WTC11 (cell line): ENCODE data around the gene SHOC2. TPM values are rescaled to one million over a fixed set of nuclear protein-coding genes. Genes with fewer than 3 reads are reported as not detected.

Source experiments
- ATAC-seq: fragments of 200-7000 bp; cut with Tn5 transposase; 2 replicates; pipeline ENCODE4 v1.10.0; 2021; ENCODE audit warnings: mild to moderate bottlenecking, moderate library complexity
- CTCF ChIA-PET: fragments of 300-600 bp; sonication (Branson Sonifier 250); formaldehyde crosslinking; loops from one replicate; lab custom pipeline; 2021; ENCODE audit warnings: antibody characterized with exemption; lab: Charles Lee
- POLR2A ChIA-PET: fragments of 350-600 bp; sonication (Branson Sonifier 250); formaldehyde crosslinking; loops from one replicate; lab custom pipeline; 2021; ENCODE audit warnings: antibody characterized with exemption; lab: Charles Lee
- DNase-seq: peaks from one replicate; pipeline ENCODE4 v3.0.0; 2021; ENCODE audit warnings: low spot score
- H3K27ac Mint-ChIP-seq: 2 replicates; pipeline ENCODE4 v1.8.0; 2021; ENCODE audit warnings: mixed read lengths
- H3K27me3 Mint-ChIP-seq: 2 replicates; pipeline ENCODE4 v1.8.0; 2021; ENCODE audit warnings: low read depth, mild to moderate bottlenecking, moderate library complexity, mixed read lengths
- H3K36me3 Mint-ChIP-seq: 2 replicates; pipeline ENCODE4 v1.8.0; 2021; ENCODE audit warnings: mixed read lengths
- H3K4me1 Mint-ChIP-seq: 2 replicates; pipeline ENCODE4 v1.8.0; 2022; ENCODE audit warnings: mixed read lengths
- H3K4me3 Mint-ChIP-seq: 2 replicates; pipeline ENCODE4 v1.8.0; 2021; ENCODE audit warnings: mild to moderate bottlenecking, moderate library complexity, mixed read lengths
- H3K9me3 Mint-ChIP-seq: 2 replicates; pipeline ENCODE4 v1.8.0; 2021; ENCODE audit warnings: mixed read lengths
- ATF1 ChIP-seq: sonication (generic); formaldehyde crosslinking; IDR thresholded peaks from 2 replicates; pipeline ENCODE4 v1.8.1; 2023; ENCODE audit warnings: mild to moderate bottlenecking, moderate library complexity, missing genetic modification reagents
- CDX4 ChIP-seq: fragments of 250-450 bp; sonication (Bioruptor Pico); IDR thresholded peaks from 2 replicates; pipeline ENCODE4 v1.9.0; 2021; ENCODE audit warnings: moderate library complexity, mild to moderate bottlenecking, inconsistent platforms, borderline replicate concordance
- E2F4 ChIP-seq: sonication (generic); formaldehyde crosslinking; IDR thresholded peaks from 2 replicates; pipeline ENCODE4 v1.8.1; 2022; ENCODE audit warnings: low read depth, mild to moderate bottlenecking, moderate library complexity, missing genetic modification reagents, borderline replicate concordance
- EMX1 ChIP-seq: fragments of 250-450 bp; sonication (Bioruptor Pico); IDR thresholded peaks from 2 replicates; pipeline ENCODE4 v1.8.0; 2021; ENCODE audit warnings: mild to moderate bottlenecking
- FOXK1 ChIP-seq: sonication (generic); formaldehyde crosslinking; IDR thresholded peaks from 2 replicates; pipeline ENCODE4 v1.8.0; 2022; ENCODE audit warnings: mild to moderate bottlenecking, moderate library complexity, missing genetic modification reagents
- FOXP1 ChIP-seq: sonication (generic); formaldehyde crosslinking; IDR thresholded peaks from 2 replicates; pipeline ENCODE4 v1.8.0; 2022; ENCODE audit warnings: missing genetic modification reagents, mild to moderate bottlenecking, moderate library complexity, borderline replicate concordance
- JAZF1 ChIP-seq: fragments of 250-450 bp; sonication (Bioruptor Pico); IDR thresholded peaks from 2 replicates; pipeline ENCODE4 v1.9.0; 2021; ENCODE audit warnings: moderate library complexity, mild to moderate bottlenecking, inconsistent platforms
- JUN ChIP-seq: sonication (generic); formaldehyde crosslinking; IDR thresholded peaks from 2 replicates; pipeline ENCODE4 v1.8.0; 2023; ENCODE audit warnings: mild to moderate bottlenecking, missing genetic modification reagents
- MYBL2 ChIP-seq: sonication (generic); formaldehyde crosslinking; IDR thresholded peaks from 2 replicates; pipeline ENCODE4 v1.8.1; 2023; ENCODE audit warnings: mild to moderate bottlenecking, moderate library complexity, missing genetic modification reagents
- NFATC4 ChIP-seq: fragments of 250-450 bp; sonication (Bioruptor Pico); IDR thresholded peaks from 2 replicates; pipeline ENCODE4 v1.9.0; 2021; ENCODE audit warnings: mild to moderate bottlenecking
- NR1H2 ChIP-seq: sonication (generic); formaldehyde crosslinking; IDR thresholded peaks from 2 replicates; pipeline ENCODE4 v1.9.0; 2021; ENCODE audit warnings: mild to moderate bottlenecking, moderate library complexity, missing genetic modification reagents
- PREB ChIP-seq: sonication (generic); formaldehyde crosslinking; IDR thresholded peaks from 2 replicates; pipeline ENCODE4 v1.8.1; 2022; ENCODE audit warnings: mild to moderate bottlenecking, missing genetic modification reagents, moderate library complexity, borderline replicate concordance
- TCF7 ChIP-seq: sonication (generic); formaldehyde crosslinking; IDR thresholded peaks from 2 replicates; pipeline ENCODE4 v1.8.0; 2022; ENCODE audit warnings: mild to moderate bottlenecking, low read depth, missing genetic modification reagents, moderate library complexity
- ZNF138 ChIP-seq: sonication (generic); formaldehyde crosslinking; conservative IDR thresholded peaks from 2 replicates; pipeline ENCODE4 v1.8.1; 2022; ENCODE audit warnings: mild to moderate bottlenecking, moderate library complexity, missing genetic modification reagents
- ZNF219 ChIP-seq: sonication (generic); formaldehyde crosslinking; IDR thresholded peaks from 2 replicates; pipeline ENCODE4 v1.8.0; 2023; ENCODE audit warnings: missing genetic modification reagents, mild to moderate bottlenecking, borderline replicate concordance
- ZNF232 ChIP-seq: sonication (generic); formaldehyde crosslinking; IDR thresholded peaks from 2 replicates; pipeline ENCODE4 v1.8.0; 2022; ENCODE audit warnings: mild to moderate bottlenecking, missing genetic modification reagents
- ZNF263 ChIP-seq: sonication (generic); formaldehyde crosslinking; IDR thresholded peaks from 2 replicates; pipeline ENCODE4 v1.8.1; 2022; ENCODE audit warnings: low read depth, mild to moderate bottlenecking, moderate library complexity, missing genetic modification reagents
- ZNF396 ChIP-seq: fragments of 250-450 bp; sonication (Bioruptor Pico); IDR thresholded peaks from 2 replicates; pipeline ENCODE4 v1.8.0; 2021; ENCODE audit warnings: mild to moderate bottlenecking, moderate library complexity, borderline replicate concordance
- ZSCAN18 ChIP-seq: fragments of 250-450 bp; sonication (Bioruptor Pico); IDR thresholded peaks from 2 replicates; pipeline ENCODE4 v2.1.2; 2022; ENCODE audit warnings: mild to moderate bottlenecking, moderate library complexity
- total RNA-seq: library from RNA; stranded (reverse); gene quantifications from 3 replicates; pipeline ENCODE4 v1.2.3, GENCODE V29; 2021
- TF ChIP-seq, protein P1 (sequence below): fragments of 200-600 bp; IDR thresholded peaks from 2 replicates; pipeline ENCODE4 v1.8.0; 2022; ENCODE audit warnings: antibody characterized with exemption
- TF ChIP-seq, protein P2 (sequence below): fragments of 250-450 bp; sonication (Bioruptor Pico); conservative IDR thresholded peaks from 2 replicates; pipeline ENCODE4 v1.9.0; 2021; ENCODE audit warnings: mild to moderate bottlenecking
- TF ChIP-seq, protein P3 (sequence below): sonication (generic); formaldehyde crosslinking; IDR thresholded peaks from 2 replicates; pipeline ENCODE4 v1.8.0; 2022; ENCODE audit warnings: mild to moderate bottlenecking, missing genetic modification reagents
- TF ChIP-seq, protein P4 (sequence below): sonication (generic); formaldehyde crosslinking; IDR thresholded peaks from 2 replicates; pipeline ENCODE4 v1.8.0; 2022; ENCODE audit warnings: mild to moderate bottlenecking, missing genetic modification reagents

SHOC2 gene
- total RNA-seq, 1 experiment from 2014 or later, result 21.6 TPM

DNA sequence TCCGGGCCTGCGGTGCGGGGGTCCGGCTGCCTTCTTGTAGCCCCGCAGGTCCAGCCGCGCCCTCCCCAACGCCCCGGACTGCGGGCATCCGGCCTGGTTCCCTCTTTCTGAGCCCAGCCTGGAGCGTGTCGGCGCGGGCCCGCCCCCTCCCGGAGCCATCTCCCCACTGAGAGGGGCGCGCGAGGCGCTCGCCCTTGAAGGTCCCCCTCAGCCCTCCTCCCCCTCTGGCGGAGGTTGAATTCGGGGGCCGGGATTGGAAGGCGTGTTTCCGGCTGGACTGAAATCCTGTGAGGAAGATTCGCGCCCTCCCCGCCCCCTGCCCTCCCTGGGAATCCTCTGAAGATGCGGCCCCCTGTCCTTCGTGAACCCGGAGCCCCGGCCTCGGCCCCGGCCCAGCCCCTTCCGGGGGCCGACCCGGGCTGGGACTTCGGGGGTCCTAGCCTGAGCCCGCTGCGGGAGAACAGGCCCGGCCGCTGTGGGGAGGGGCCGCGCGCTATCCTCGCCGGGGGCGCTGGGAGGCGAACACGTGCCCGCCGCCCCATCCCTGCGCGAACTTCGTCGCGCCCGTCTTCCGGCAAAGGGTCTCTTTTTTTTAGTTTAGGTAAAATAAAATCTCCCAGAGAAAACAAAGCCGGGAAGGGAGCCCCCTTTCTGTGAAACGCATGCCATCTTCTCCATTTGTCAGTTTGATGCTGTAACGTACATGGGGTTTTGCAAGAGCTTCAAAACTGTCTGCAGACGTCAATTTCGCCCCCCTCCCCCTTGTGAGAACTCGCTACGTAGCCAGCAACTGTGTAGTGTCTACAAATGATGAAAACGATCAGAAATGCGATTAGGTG is 47.0 kb upstream of the SHOC2 start:
- Mint-ChIP-seq H3K4me3 (peak overlapping the region; percentile 82), H3K27ac (peak overlapping the region; percentile 94), H3K36me3 (no peaks in the 10 kb centered on the region), H3K27me3 (no peaks in the 10 kb centered on the region), H3K4me1 (peaks cover 29% of the 10 kb centered on the region), H3K9me3 (no peaks in the 10 kb centered on the region)
- ChIA-PET CTCF (interaction anchor here (0.9 to 1.4 kb wide), 5 partner anchors 22 to 68 kb away, joined by 3 to 8 read pairs (median 4); partner anchors contain the start of genes BBIP1 and SHOC2), POLR2A (interaction anchor here (0.6 to 1.7 kb wide), 10 partner anchors 8 to 567 kb away, joined by 3 to 10 read pairs (median 4); partner anchors contain the start of genes BBIP1 and SHOC2)
- ATAC-seq, result peak; percentile 61
- peak; percentile 83 for DNase-seq
- TF ChIP-seq, protein P1, sequence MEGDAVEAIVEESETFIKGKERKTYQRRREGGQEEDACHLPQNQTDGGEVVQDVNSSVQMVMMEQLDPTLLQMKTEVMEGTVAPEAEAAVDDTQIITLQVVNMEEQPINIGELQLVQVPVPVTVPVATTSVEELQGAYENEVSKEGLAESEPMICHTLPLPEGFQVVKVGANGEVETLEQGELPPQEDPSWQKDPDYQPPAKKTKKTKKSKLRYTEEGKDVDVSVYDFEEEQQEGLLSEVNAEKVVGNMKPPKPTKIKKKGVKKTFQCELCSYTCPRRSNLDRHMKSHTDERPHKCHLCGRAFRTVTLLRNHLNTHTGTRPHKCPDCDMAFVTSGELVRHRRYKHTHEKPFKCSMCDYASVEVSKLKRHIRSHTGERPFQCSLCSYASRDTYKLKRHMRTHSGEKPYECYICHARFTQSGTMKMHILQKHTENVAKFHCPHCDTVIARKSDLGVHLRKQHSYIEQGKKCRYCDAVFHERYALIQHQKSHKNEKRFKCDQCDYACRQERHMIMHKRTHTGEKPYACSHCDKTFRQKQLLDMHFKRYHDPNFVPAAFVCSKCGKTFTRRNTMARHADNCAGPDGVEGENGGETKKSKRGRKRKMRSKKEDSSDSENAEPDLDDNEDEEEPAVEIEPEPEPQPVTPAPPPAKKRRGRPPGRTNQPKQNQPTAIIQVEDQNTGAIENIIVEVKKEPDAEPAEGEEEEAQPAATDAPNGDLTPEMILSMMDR, result no peak
- TF ChIP-seq ZSCAN18 (CRISPR knock-in tag) (no peak), NFATC4 (CRISPR knock-in tag) (no peak), ZNF219 (no peak), E2F4 (CRISPR knock-in tag) (no peak), FOXP1 (no peak; the same call in 1 of the 2 replicates), ZNF232 (CRISPR knock-in tag) (0 out of 2 replicates have a peak, but pooled peaks have one; percentile 60), ATF1 (CRISPR knock-in tag) (no peak), NR1H2 (CRISPR knock-in tag) (no peak), MYBL2 (CRISPR knock-in tag) (peak; percentile 36; the same call in 1 of the 2 replicates), EMX1 (CRISPR knock-in tag) (no peak), JUN (CRISPR knock-in tag) (no peak), JAZF1 (no peak), ZNF263 (CRISPR knock-in tag) (no peak), ZNF396 (CRISPR knock-in tag) (no peak), TCF7 (no peak), CDX4 (no peak), FOXK1 (CRISPR knock-in tag) (0 out of 2 replicates have a peak, but pooled peaks have one; percentile 12), ZNF138 (no peak), PREB (CRISPR knock-in tag) (no peak)
- TF ChIP-seq, protein P2, sequence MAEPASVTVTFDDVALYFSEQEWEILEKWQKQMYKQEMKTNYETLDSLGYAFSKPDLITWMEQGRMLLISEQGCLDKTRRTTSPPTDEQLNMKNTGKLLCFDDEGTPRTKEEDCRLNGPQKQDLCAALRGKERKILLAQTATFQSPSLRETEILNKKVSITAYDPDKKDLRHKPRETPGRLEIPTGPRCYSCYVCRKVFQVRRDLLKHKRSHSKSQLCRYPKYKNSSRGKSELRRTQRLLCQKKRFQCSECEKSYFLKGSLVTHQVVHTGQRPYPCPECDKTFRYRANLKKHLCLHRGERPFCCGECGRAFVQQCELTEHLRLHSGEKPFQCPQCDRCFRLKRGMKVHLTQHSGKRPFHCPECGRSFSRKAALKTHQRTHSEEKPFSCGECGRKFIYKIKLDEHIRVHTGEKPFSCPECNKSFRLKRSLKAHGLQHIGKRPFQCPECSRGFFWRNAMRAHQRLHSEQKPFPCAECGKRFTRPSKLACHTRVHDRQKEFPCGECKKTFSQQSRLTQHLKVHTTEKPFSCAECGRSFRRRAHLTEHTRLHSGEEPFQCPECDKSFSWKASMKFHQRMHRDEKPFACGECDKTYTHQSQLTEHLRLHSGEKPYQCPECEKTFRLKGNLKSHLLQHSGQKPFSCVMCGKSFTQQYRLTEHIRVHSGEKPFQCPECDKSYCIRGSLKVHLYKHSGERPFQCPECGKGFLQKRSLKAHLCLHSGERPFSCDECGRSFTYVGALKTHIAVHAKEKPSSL (CRISPR knock-in tag), result no peak
- TF ChIP-seq, protein P3, sequence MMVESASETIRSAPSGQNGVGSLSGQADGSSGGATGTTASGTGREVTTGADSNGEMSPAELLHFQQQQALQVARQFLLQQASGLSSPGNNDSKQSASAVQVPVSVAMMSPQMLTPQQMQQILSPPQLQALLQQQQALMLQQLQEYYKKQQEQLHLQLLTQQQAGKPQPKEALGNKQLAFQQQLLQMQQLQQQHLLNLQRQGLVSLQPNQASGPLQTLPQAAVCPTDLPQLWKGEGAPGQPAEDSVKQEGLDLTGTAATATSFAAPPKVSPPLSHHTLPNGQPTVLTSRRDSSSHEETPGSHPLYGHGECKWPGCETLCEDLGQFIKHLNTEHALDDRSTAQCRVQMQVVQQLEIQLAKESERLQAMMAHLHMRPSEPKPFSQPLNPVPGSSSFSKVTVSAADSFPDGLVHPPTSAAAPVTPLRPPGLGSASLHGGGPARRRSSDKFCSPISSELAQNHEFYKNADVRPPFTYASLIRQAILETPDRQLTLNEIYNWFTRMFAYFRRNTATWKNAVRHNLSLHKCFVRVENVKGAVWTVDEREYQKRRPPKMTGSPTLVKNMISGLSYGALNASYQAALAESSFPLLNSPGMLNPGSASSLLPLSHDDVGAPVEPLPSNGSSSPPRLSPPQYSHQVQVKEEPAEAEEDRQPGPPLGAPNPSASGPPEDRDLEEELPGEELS (CRISPR knock-in tag), result peak; percentile 58; the same call in 1 of the 2 replicates
- TF ChIP-seq, protein P4, sequence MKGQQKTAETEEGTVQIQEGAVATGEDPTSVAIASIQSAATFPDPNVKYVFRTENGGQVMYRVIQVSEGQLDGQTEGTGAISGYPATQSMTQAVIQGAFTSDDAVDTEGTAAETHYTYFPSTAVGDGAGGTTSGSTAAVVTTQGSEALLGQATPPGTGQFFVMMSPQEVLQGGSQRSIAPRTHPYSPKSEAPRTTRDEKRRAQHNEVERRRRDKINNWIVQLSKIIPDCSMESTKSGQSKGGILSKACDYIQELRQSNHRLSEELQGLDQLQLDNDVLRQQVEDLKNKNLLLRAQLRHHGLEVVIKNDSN (CRISPR knock-in tag), result peak; percentile 73
